Calu3 (cell line): Measurements from ENCODE around the gene VPS41. TPM values are rescaled to one million over a fixed set of nuclear protein-coding genes. Genes with fewer than 3 reads are reported as not detected.
A peak's percentile ranks its signal among the peaks of the same experiment; 100 is the strongest.

Source experiments
- BruUV-seq: library from RNA; stranded (reverse); fragments of 400-500 nt; replicated peaks from 2 replicates; lab custom pipeline; 2021; lab: Mats Ljungman, UMichigan
- CTCF ChIA-PET: fragments of 300-600 bp; sonication (Branson Sonifier 250); formaldehyde crosslinking; loops from one replicate; lab custom pipeline; 2022; ENCODE audit warnings: antibody characterized with exemption; lab: Charles Lee
- DNase-seq: peaks from one replicate; pipeline ENCODE4 v3.0.0; 2022
- H3K27ac Mint-ChIP-seq: one replicate; pipeline ENCODE4 v1.8.0; 2022; ENCODE audit warnings: mixed read lengths; ENCODE audit not compliant: unreplicated experiment
- H3K27me3 Mint-ChIP-seq: one replicate; pipeline ENCODE4 v1.8.0; 2022; ENCODE audit warnings: mixed read lengths; ENCODE audit not compliant: unreplicated experiment
- H3K36me3 Mint-ChIP-seq: one replicate; pipeline ENCODE4 v1.8.0; 2022; ENCODE audit warnings: mild to moderate bottlenecking, moderate library complexity, mixed read lengths; ENCODE audit not compliant: insufficient read depth, unreplicated experiment
- H3K4me1 Mint-ChIP-seq: one replicate; pipeline ENCODE4 v1.8.0; 2022; ENCODE audit warnings: mild to moderate bottlenecking, low read depth, mixed read lengths; ENCODE audit not compliant: unreplicated experiment
- H3K4me3 Mint-ChIP-seq: one replicate; pipeline ENCODE4 v1.8.0; 2022; ENCODE audit warnings: mild to moderate bottlenecking, low read depth, moderate library complexity, mixed read lengths; ENCODE audit not compliant: unreplicated experiment
- H3K9me3 Mint-ChIP-seq: one replicate; pipeline ENCODE4 v1.8.0; 2022; ENCODE audit warnings: low read depth, mixed read lengths; ENCODE audit not compliant: unreplicated experiment
- CTCF ChIP-seq: fragments of 200-600 bp; IDR thresholded peaks from one replicate; pipeline ENCODE4 v1.8.0; 2022; ENCODE audit warnings: antibody characterized with exemption; ENCODE audit not compliant: unreplicated experiment
- intact Hi-C: fragments of 100-400 bp; cut with micrococcal nuclease; formaldehyde crosslinking; loops from one replicate; pipeline ENCODE4 v1.10.0; 2022; ENCODE audit not compliant: unreplicated experiment
- total RNA-seq: library from RNA; stranded (reverse); gene quantifications from 2 replicates; pipeline ENCODE4 v1.2.3, GENCODE V29; 2022

Gene VPS41
- total RNA-seq, 1 experiment from 2014 or later = 292 TPM

- H3K9me3 Mint-ChIP-seq = no peaks in the 10 kb centered on the region
- intact Hi-C loops = loop anchor here (2.0 to 5.0 kb wide), 2 partner anchors 17 to 79 kb away; partner anchors contain the start of gene VPS41
- H3K36me3 Mint-ChIP-seq = peaks cover 32% of the 10 kb centered on the region
- no peak for DNase-seq
- H3K4me3 Mint-ChIP-seq = peak overlapping the region; percentile 39
- TF ChIP-seq CTCF = no peak
- H3K27me3 Mint-ChIP-seq = no peaks in the 10 kb centered on the region
- CTCF ChIA-PET = interaction anchor here (0.6 to 1.5 kb wide), 8 partner anchors 30 to 325 kb away, joined by 3 to 4 read pairs (median 3); no protein-coding TSS in a partner anchor
- peaks cover 70% of the 10 kb centered on the region for H3K4me1 Mint-ChIP-seq
- peak overlapping the region; percentile 86 for H3K27ac Mint-ChIP-seq
- BruUV-seq = no TSS peak
Measured at GRCh38 chr7:38828026-38828425, 81.0 kb downstream of the VPS41 start.

GRCh38 chr7:38825721-38826440 is 83.1 kb downstream of the VPS41 start:
- no TSS peak for BruUV-seq
- Mint-ChIP-seq H3K36me3 (peaks cover 19% of the 10 kb centered on the region), H3K4me3 (no peak overlapping the region), H3K9me3 (no peaks in the 10 kb centered on the region), H3K27me3 (no peaks in the 10 kb centered on the region), H3K4me1 (peaks cover 48% of the 10 kb centered on the region), H3K27ac (peak overlapping the region; percentile 57)
- DNase-seq = no peak
- CTCF ChIA-PET = interaction anchor here (0.6 kb wide), 1 partner anchor 721 kb away, joined by 6 read pairs; no protein-coding TSS in a partner anchor
- TF ChIP-seq CTCF = no peak
- intact Hi-C loops = loop anchor here (5.0 kb wide), 1 partner anchor 81 kb away; the partner anchor contains the start of gene VPS41

GRCh38 chr7:38824948-38825347 is 84.0 kb downstream of the VPS41 start:
- Mint-ChIP-seq H3K9me3 (no peaks in the 10 kb centered on the region), H3K27ac (peak overlapping the region; percentile 57), H3K4me3 (no peak overlapping the region), H3K27me3 (no peaks in the 10 kb centered on the region), H3K4me1 (peaks cover 39% of the 10 kb centered on the region), H3K36me3 (peaks cover 15% of the 10 kb centered on the region)
- no TSS peak for BruUV-seq
- no peak for DNase-seq
- CTCF ChIA-PET = no interaction called here
- intact Hi-C loops = loop anchor here (5.0 kb wide), 1 partner anchor 82 kb away; the partner anchor contains the start of gene VPS41
- no peak for TF ChIP-seq CTCF

- BruUV-seq = no TSS peak
- no peak for DNase-seq
- Mint-ChIP-seq H3K27me3 (no peaks in the 10 kb centered on the region), H3K27ac (no peak overlapping the region), H3K36me3 (peaks cover 13% of the 10 kb centered on the region), H3K4me3 (no peak overlapping the region), H3K9me3 (no peaks in the 10 kb centered on the region), H3K4me1 (peaks cover 32% of the 10 kb centered on the region)
- intact Hi-C loops = no loop called here
- CTCF ChIA-PET = interaction anchor here (0.9 kb wide), 1 partner anchor 12 kb away, joined by 3 read pairs; no protein-coding TSS in a partner anchor
- no peak for TF ChIP-seq CTCF
Measured at GRCh38 chr7:38822549-38822948, 86.4 kb downstream of the VPS41 start.
